K562 (cell line): ENCODE data around the gene SYNJ2. TPM values are rescaled to one million over a fixed set of nuclear protein-coding genes. Genes with fewer than 3 reads are reported as not detected.

ENCODE experiments used
- ATF7 ChIP-seq: fragments of 450-650 bp; IDR thresholded peaks from 2 replicates; pipeline ENCODE4 v1.7.1; 2014; ENCODE audit warnings: mild to moderate bottlenecking, moderate library complexity
- HDAC3 ChIP-seq: fragments of 450-650 bp; IDR thresholded peaks from 2 replicates; pipeline ENCODE4 v1.6.1; 2018; ENCODE audit warnings: borderline replicate concordance, mild to moderate bottlenecking, moderate library complexity; ENCODE audit not compliant: partially characterized antibody
- KHSRP ChIP-seq: fragments of 450-650 bp; IDR thresholded peaks from 2 replicates; pipeline ENCODE4 v1.6.1; 2017
- MEIS2 ChIP-seq: fragments of 450-650 bp; IDR thresholded peaks from 2 replicates; pipeline ENCODE4 v1.6.1; 2014; ENCODE audit warnings: mild to moderate bottlenecking; ENCODE audit not compliant: partially characterized antibody
- NFRKB ChIP-seq: fragments of 450-650 bp; IDR thresholded peaks from 2 replicates; pipeline ENCODE4 v1.6.1; 2016; ENCODE audit warnings: low read depth
- PHF20 ChIP-seq: fragments of 450-650 bp; IDR thresholded peaks from 2 replicates; pipeline ENCODE4 v1.6.1; 2018; ENCODE audit not compliant: partially characterized antibody
- USF1 ChIP-seq: sonication (generic); formaldehyde crosslinking; IDR thresholded peaks from 2 replicates; pipeline ENCODE4 v1.9.0; 2022; ENCODE audit warnings: mild to moderate bottlenecking, missing genetic modification reagents
- ZNF274 ChIP-seq: IDR thresholded peaks from 2 replicates; pipeline ENCODE4 v1.6.1; 2011; ENCODE audit warnings: low read depth, mild to moderate bottlenecking, low read length, moderate library complexity, borderline replicate concordance
- polyA plus RNA-seq, 8 experiments: library from polyadenylated mRNA; depleted of rRNA in 4 of 8; stranded (reverse) in 5 of 8; unstranded in 3 of 8; fragments of >200 nt; fragmentation: Nextera tagmentation in 2 of 8; fragmentation: Illumina TruSeq in 1 of 8; extraction: Ambion mirVana in 2 of 8; extraction: Trizol in 1 of 8; gene quantifications; 2 replicates each; pipeline versions ENCODE4 v1.2.1 to v1.2.3, GENCODE V29; 2011 to 2014; ENCODE audit warnings: inconsistent platforms in 1 of 8, missing spikeins in 1 of 8
- total RNA-seq, 7 experiments: library from RNA; depleted of rRNA in 6 of 7; stranded (reverse); fragments of >200 nt in 6 of 7; fragmentation: Illumina TruSeq in 2 of 7; extraction: Trizol in 2 of 7; gene quantifications; 2 replicates each; pipeline versions ENCODE4 v1.2.1 to v1.2.3, GENCODE V29; 2011 to 2021; ENCODE audit warnings: low replicate concordance in 1 of 7
- TF ChIP-seq, protein P1 (sequence below): fragments of 250-450 bp; sonication (Bioruptor Pico); IDR thresholded peaks from 2 replicates; pipeline ENCODE4 v1.8.0; 2022; ENCODE audit warnings: inconsistent platforms
- TF ChIP-seq, protein P2 (sequence below), 2 experiments: IDR thresholded peaks; 2 replicates each; pipeline ENCODE4 v1.6.1; 2011; ENCODE audit warnings: borderline replicate concordance in 1 of 2, control low read depth in 1 of 2, low read depth in 1 of 2, low read length in 1 of 2, mild to moderate bottlenecking in 1 of 2, mixed read lengths in 1 of 2, moderate library complexity in 1 of 2; ENCODE audit not compliant: insufficient read depth in 1 of 2, insufficient read length in 1 of 2, poor library complexity in 1 of 2, severe bottlenecking in 1 of 2; ENCODE audit errors: extremely low read depth in 1 of 2
- TF ChIP-seq, protein P3 (sequence below), 2 experiments: IDR thresholded peaks in 1 of 2; conservative IDR thresholded peaks in 1 of 2; 2 replicates each; pipeline ENCODE4 v1.6.1; 2016; ENCODE audit warnings: low read depth in 2 of 2, mild to moderate bottlenecking in 1 of 2, missing compliant biosample characterization in 1 of 2, missing genetic modification characterization in 1 of 2, moderate library complexity in 1 of 2

SYNJ2 gene
- total and polyA plus RNA-seq, 9 of the 15 experiments (the other 6 are each of a cell fraction or from before 2014, with no cell fraction given) = 3.0 to 27.7 (median 17.8) TPM

DNA sequence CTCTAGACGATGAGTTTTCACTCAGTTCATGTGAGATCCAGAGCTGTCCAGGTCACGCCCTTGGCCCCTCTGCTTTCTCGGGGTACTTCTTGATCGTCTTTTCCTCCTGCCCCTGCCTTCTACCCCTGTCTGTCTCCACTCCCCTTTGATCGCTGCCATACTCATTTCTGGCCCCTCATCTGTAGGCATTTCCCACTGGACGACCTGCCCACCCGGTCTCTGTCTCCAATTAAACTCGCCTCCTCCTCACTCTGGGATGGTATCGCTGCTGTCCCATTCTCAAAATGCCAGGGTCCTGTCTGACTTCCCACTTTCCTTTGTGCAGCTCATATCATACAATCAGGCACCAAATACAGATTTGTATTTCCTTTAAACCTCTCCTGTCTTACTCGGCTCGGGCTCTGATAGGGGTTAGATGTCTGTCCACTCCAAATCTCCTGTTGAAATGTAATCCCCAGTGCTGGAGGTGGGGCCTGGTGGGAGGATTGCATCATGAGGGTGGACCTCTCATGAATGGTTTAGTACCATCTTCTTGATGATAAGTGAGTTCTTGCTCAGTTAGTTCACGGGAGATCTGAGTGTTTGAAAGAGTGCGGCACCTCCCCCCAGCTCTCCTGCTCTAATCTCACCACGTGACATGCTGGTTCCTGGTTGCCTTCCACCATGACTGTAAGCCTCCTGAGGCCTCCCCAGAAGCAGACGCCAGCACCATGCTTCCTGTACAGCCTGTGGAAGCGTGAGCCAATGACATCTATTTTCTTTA, 3.5 kb upstream of the SYNJ2 start (continued):
- TF ChIP-seq, protein P1, sequence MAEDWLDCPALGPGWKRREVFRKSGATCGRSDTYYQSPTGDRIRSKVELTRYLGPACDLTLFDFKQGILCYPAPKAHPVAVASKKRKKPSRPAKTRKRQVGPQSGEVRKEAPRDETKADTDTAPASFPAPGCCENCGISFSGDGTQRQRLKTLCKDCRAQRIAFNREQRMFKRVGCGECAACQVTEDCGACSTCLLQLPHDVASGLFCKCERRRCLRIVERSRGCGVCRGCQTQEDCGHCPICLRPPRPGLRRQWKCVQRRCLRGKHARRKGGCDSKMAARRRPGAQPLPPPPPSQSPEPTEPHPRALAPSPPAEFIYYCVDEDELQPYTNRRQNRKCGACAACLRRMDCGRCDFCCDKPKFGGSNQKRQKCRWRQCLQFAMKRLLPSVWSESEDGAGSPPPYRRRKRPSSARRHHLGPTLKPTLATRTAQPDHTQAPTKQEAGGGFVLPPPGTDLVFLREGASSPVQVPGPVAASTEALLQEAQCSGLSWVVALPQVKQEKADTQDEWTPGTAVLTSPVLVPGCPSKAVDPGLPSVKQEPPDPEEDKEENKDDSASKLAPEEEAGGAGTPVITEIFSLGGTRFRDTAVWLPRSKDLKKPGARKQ (CRISPR knock-in tag) = 0 out of 2 replicates have a peak, but pooled peaks have one; percentile 13
- TF ChIP-seq USF1 (CRISPR knock-in tag) (peak; percentile 83), NFRKB (no peak), ATF7 (peak; percentile 92), MEIS2 (peak; percentile 64), ZNF274 (no peak), PHF20 (no peak), HDAC3 (peak; percentile 39), KHSRP (no peak)
- TF ChIP-seq, protein P2, sequence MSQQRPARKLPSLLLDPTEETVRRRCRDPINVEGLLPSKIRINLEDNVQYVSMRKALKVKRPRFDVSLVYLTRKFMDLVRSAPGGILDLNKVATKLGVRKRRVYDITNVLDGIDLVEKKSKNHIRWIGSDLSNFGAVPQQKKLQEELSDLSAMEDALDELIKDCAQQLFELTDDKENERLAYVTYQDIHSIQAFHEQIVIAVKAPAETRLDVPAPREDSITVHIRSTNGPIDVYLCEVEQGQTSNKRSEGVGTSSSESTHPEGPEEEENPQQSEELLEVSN (IDR thresholded peaks at IDR 0.05; ENCODE audit: borderline replicate concordance in 1 of 2, extremely low read depth in 1 of 2, insufficient read depth in 1 of 2, insufficient read length in 1 of 2, low read depth in 1 of 2, low read length in 1 of 2, poor library complexity in 1 of 2, severe bottlenecking in 1 of 2) = peak in 1 of 2 experiments; percentile 26
- TF ChIP-seq, protein P3, sequence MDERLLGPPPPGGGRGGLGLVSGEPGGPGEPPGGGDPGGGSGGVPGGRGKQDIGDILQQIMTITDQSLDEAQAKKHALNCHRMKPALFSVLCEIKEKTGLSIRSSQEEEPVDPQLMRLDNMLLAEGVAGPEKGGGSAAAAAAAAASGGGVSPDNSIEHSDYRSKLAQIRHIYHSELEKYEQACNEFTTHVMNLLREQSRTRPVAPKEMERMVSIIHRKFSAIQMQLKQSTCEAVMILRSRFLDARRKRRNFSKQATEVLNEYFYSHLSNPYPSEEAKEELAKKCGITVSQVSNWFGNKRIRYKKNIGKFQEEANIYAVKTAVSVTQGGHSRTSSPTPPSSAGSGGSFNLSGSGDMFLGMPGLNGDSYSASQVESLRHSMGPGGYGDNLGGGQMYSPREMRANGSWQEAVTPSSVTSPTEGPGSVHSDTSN (CRISPR knock-in tag; IDR thresholded peaks at IDR 0.05; ENCODE audit: low read depth) = no peak
- TF ChIP-seq, protein P3 (tag; conservative IDR thresholded peaks at IDR 0.05; ENCODE audit: low read depth) = 0 out of 2 replicates have a peak, but pooled peaks have one; percentile 9
